HL-60 (cell line): ENCODE data around the gene PDC.

Experiments
- DNase-seq, 2 experiments: peaks; one replicate each; pipeline ENCODE4 v3.0.0-alpha.2; 2010 to 2020; ENCODE audit warnings: low read depth in 1 of 2, low spot score in 1 of 2
- H3K27ac ChIP-seq: fragments of 250-450 bp; sonication (Bioruptor Pico); replicated peaks from 2 replicates; pipeline ENCODE4 v1.5.1; 2020; ENCODE audit warnings: mild to moderate bottlenecking, moderate library complexity
- H3K27me3 ChIP-seq: fragments of 250-450 bp; sonication (Bioruptor Pico); 2 replicates; pipeline ENCODE4 v1.5.1; 2021; ENCODE audit warnings: mild to moderate bottlenecking, moderate library complexity; ENCODE audit not compliant: insufficient read depth, poor library complexity, severe bottlenecking
- H3K4me3 ChIP-seq: replicated peaks from 2 replicates; pipeline ENCODE4 v1.5.1; 2011; ENCODE audit warnings: mild to moderate bottlenecking, control low read depth, low read length; ENCODE audit not compliant: insufficient read depth
- GABPA ChIP-seq: IDR thresholded peaks from 2 replicates; pipeline ENCODE4 v1.6.1; 2012; ENCODE audit warnings: low read depth
- POLR2AphosphoS5 ChIP-seq: IDR thresholded peaks from 2 replicates; pipeline ENCODE4 v1.6.1; 2012; ENCODE audit warnings: low read depth
- SPI1 ChIP-seq: IDR thresholded peaks from 2 replicates; pipeline ENCODE4 v1.6.1; 2012; ENCODE audit warnings: low read depth, mild to moderate bottlenecking, borderline replicate concordance
- long read RNA-seq: library from polyadenylated mRNA; unstranded; transcript quantifications from one replicate; pipeline ENCODE4 v2.0.0, GENCODE V29; 2020
- TF ChIP-seq, protein P1 (sequence below): IDR thresholded peaks from one replicate; pipeline ENCODE4 v1.5.1; 2011; ENCODE audit warnings: low read length, control low read depth, inconsistent platforms; ENCODE audit not compliant: insufficient read depth
- TF ChIP-seq, protein P2 (sequence below): IDR thresholded peaks from 2 replicates; pipeline ENCODE4 v1.6.1; 2012; ENCODE audit warnings: low read depth; ENCODE audit not compliant: insufficient replicate concordance

The PDC gene
- long read RNA-seq: 0 reads

DNA sequence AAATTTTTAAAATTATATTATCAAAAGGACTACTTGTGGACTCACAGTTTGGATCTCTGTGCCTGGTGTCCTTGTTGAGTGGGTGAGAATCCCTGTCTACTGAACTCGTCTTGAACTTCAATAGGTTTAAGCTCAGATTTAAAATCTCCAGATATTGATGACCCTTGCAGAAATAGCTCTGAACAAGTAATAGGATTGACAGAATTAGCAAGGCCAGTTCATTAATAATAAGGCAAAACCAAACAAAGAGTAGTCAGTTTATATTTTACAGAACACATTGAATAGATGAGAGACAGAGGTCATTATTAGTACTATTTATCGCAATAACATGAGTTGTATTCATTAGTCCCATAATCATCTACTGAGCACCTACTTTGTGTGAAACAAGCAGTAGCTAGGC lies at the start of gene PDC:
PDC (minus strand) TSS at position 101 of the 400 bp plus-strand sequence. CDS start 11,655 bp downstream, outside the sequence.
- TF ChIP-seq, protein P1, sequence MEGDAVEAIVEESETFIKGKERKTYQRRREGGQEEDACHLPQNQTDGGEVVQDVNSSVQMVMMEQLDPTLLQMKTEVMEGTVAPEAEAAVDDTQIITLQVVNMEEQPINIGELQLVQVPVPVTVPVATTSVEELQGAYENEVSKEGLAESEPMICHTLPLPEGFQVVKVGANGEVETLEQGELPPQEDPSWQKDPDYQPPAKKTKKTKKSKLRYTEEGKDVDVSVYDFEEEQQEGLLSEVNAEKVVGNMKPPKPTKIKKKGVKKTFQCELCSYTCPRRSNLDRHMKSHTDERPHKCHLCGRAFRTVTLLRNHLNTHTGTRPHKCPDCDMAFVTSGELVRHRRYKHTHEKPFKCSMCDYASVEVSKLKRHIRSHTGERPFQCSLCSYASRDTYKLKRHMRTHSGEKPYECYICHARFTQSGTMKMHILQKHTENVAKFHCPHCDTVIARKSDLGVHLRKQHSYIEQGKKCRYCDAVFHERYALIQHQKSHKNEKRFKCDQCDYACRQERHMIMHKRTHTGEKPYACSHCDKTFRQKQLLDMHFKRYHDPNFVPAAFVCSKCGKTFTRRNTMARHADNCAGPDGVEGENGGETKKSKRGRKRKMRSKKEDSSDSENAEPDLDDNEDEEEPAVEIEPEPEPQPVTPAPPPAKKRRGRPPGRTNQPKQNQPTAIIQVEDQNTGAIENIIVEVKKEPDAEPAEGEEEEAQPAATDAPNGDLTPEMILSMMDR: no peak
- TF ChIP-seq SPI1 (no peak), POLR2AphosphoS5 (no peak), GABPA (no peak)
- TF ChIP-seq, protein P2, sequence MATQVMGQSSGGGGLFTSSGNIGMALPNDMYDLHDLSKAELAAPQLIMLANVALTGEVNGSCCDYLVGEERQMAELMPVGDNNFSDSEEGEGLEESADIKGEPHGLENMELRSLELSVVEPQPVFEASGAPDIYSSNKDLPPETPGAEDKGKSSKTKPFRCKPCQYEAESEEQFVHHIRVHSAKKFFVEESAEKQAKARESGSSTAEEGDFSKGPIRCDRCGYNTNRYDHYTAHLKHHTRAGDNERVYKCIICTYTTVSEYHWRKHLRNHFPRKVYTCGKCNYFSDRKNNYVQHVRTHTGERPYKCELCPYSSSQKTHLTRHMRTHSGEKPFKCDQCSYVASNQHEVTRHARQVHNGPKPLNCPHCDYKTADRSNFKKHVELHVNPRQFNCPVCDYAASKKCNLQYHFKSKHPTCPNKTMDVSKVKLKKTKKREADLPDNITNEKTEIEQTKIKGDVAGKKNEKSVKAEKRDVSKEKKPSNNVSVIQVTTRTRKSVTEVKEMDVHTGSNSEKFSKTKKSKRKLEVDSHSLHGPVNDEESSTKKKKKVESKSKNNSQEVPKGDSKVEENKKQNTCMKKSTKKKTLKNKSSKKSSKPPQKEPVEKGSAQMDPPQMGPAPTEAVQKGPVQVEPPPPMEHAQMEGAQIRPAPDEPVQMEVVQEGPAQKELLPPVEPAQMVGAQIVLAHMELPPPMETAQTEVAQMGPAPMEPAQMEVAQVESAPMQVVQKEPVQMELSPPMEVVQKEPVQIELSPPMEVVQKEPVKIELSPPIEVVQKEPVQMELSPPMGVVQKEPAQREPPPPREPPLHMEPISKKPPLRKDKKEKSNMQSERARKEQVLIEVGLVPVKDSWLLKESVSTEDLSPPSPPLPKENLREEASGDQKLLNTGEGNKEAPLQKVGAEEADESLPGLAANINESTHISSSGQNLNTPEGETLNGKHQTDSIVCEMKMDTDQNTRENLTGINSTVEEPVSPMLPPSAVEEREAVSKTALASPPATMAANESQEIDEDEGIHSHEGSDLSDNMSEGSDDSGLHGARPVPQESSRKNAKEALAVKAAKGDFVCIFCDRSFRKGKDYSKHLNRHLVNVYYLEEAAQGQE: no peak
- no peak within 1 kb of the TSS for H3K4me3 ChIP-seq
- no peak for DNase-seq

DNA sequence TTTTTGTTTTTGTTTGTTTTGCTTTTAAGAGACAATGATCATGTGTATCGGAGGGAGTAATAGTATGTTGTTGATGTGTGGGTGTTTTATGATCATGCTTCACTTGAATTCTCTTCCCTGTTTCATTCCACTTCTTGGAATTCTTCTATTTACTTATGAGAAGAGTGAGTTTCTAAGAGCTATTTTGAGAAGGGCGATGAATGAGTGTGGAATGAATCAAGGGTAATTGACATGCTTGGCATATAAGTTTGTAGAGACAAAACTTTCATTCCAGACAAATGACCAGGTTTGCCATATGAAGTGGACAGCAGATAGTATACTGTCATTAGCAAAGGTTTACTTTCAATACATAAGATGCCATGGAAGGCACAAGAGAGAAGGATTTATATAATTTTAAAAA lies 42.3 kb upstream of the PDC start:
- Histone ChIP-seq H3K4me3 (no peak overlapping the region), H3K27ac (no peak overlapping the region), H3K27me3 (no peaks in the 10 kb centered on the region)
- TF ChIP-seq SPI1 (no peak), POLR2AphosphoS5 (no peak), GABPA (no peak)
- TF ChIP-seq, protein P1: no peak
- TF ChIP-seq, protein P2: no peak
- DNase-seq: no peak

More for the DNA sequence above, at the start of gene PDC:
- Histone ChIP-seq H3K27ac (no peak within 1 kb of the TSS), H3K27me3 (no peaks in the 10 kb centered on the region)

DNA sequence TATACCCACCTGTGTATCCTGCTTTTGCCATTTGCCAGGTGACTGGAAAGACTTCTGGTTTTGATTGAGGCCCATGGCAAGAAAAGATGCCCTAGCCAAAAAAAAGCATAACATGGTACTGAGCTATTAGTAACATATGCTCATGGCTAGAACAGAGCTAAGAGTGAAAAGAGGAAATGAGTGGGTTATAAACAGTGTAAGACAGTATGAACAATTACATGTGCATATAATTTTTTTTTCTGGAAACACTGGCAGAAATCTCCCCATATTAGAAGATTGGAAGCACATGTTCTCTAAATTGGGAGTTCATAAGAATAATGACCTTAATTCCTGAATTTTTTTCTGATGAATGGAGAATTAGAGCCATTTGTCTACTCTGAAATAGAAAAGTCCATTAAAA lies 41.2 kb upstream of the PDC start:
- no peak overlapping the region for H3K27ac ChIP-seq
- no peak for TF ChIP-seq POLR2AphosphoS5
- peak; percentile 71 for TF ChIP-seq SPI1
- H3K4me3 ChIP-seq: no peak overlapping the region
- no peaks in the 10 kb centered on the region for H3K27me3 ChIP-seq
- DNase-seq: no peak

DNA sequence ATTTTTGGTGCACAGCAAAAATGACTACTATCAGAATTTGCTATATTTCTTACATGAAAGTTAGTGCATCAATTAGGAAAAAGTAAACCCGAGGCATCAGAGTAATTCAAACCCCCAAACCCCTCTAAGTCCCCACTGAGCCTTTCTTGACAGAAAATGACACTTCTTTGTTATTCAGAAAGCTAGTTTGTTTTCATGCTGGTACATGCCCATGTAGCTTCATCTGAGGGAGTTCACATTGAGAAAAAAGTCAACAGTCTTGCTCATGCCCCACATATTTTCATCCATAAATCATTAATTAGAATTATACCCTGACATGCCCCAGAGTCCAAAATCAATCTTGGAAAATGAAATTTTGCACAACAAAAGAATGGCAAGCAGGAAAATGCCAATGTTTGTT lies 39.9 kb upstream of the PDC start:
- no peak for DNase-seq
- Histone ChIP-seq H3K27ac (no peak overlapping the region), H3K4me3 (no peak overlapping the region), H3K27me3 (no peaks in the 10 kb centered on the region)
- TF ChIP-seq, protein P2: no peak
- no peak for TF ChIP-seq SPI1
- no peak for TF ChIP-seq GABPA
- TF ChIP-seq, protein P1: no peak
- TF ChIP-seq POLR2AphosphoS5: no peak
